H9 (cell line): ENCODE results near the gene LRRC3B. TPM values are rescaled to one million over a fixed set of nuclear protein-coding genes. Genes with fewer than 3 reads are reported as not detected.

Experiments
- DNase-seq: peaks from one replicate; pipeline ENCODE4 v3.0.0-alpha.2; 2017
- H2AFZ ChIP-seq: one replicate; pipeline ENCODE4 v1.6.1; 2013; ENCODE audit warnings: mild to moderate bottlenecking, low read length, control low read depth, moderate library complexity
- H2AK5ac ChIP-seq: 2 replicates; pipeline ENCODE4 v1.6.1; 2013; ENCODE audit warnings: low read length, control low read depth, mixed read lengths; ENCODE audit not compliant: insufficient read length
- H2BK120ac ChIP-seq: one replicate; pipeline ENCODE4 v1.6.1; 2013; ENCODE audit warnings: low read depth, mild to moderate bottlenecking, low read length, control low read depth, inconsistent platforms; ENCODE audit not compliant: poor library complexity, severe bottlenecking
- H2BK12ac ChIP-seq: 2 replicates; pipeline ENCODE4 v1.6.1; 2013; ENCODE audit warnings: low read length, control low read depth, mixed read lengths, low read depth; ENCODE audit not compliant: insufficient read length
- H2BK15ac ChIP-seq: 2 replicates; pipeline ENCODE4 v1.6.1; 2013; ENCODE audit warnings: low read depth, low read length, control low read depth
- H2BK20ac ChIP-seq: one replicate; pipeline ENCODE4 v1.6.1; 2013; ENCODE audit warnings: low read depth, mild to moderate bottlenecking, low read length, control low read depth, inconsistent platforms; ENCODE audit not compliant: poor library complexity, severe bottlenecking
- H2BK5ac ChIP-seq: 2 replicates; pipeline ENCODE4 v1.6.1; 2013; ENCODE audit warnings: low read length, control low read depth, mixed read lengths; ENCODE audit not compliant: insufficient read length
- H3K14ac ChIP-seq: 2 replicates; pipeline ENCODE4 v1.6.1; 2013; ENCODE audit warnings: low read length, control low read depth; ENCODE audit not compliant: insufficient read depth
- H3K18ac ChIP-seq: 2 replicates; pipeline ENCODE4 v1.6.1; 2013; ENCODE audit warnings: low read depth, mild to moderate bottlenecking, mixed read lengths, low read length, control low read depth; ENCODE audit not compliant: insufficient read length
- H3K23ac ChIP-seq: 2 replicates; pipeline ENCODE4 v1.6.1; 2013; ENCODE audit warnings: low read length, control low read depth, mixed read lengths, low read depth; ENCODE audit not compliant: insufficient read length
- H3K23me2 ChIP-seq: 2 replicates; pipeline ENCODE4 v1.6.1; 2013; ENCODE audit warnings: low read depth, mild to moderate bottlenecking, mixed read lengths, low read length, control low read depth; ENCODE audit not compliant: insufficient read length, poor library complexity, severe bottlenecking
- H3K27ac ChIP-seq: 2 replicates; pipeline ENCODE4 v1.5.1; 2013; ENCODE audit warnings: low read length, control low read depth, mixed read lengths, low read depth; ENCODE audit not compliant: insufficient read length
- H3K27me3 ChIP-seq: 2 replicates; pipeline ENCODE4 v1.6.1; 2013; ENCODE audit warnings: low read length, control low read depth, inconsistent platforms; ENCODE audit not compliant: insufficient read depth
- H3K4ac ChIP-seq: 2 replicates; pipeline ENCODE4 v1.6.1; 2013; ENCODE audit warnings: low read depth, mild to moderate bottlenecking, control low read depth, inconsistent platforms, low read length, moderate library complexity
- H3K4me1 ChIP-seq: 2 replicates; pipeline ENCODE4 v1.6.1; 2013; ENCODE audit warnings: low read length, control low read depth, inconsistent platforms; ENCODE audit not compliant: insufficient read depth
- H3K4me2 ChIP-seq: 2 replicates; pipeline ENCODE4 v1.6.1; 2013; ENCODE audit warnings: low read length, control low read depth, mixed read lengths; ENCODE audit not compliant: insufficient read length, insufficient read depth
- H3K56ac ChIP-seq: 2 replicates; pipeline ENCODE4 v1.6.1; 2013; ENCODE audit warnings: low read depth, mild to moderate bottlenecking, mixed read lengths, low read length, control low read depth; ENCODE audit not compliant: insufficient read length
- H3K79me1 ChIP-seq: 2 replicates; pipeline ENCODE4 v1.6.1; 2013; ENCODE audit warnings: low read depth, mild to moderate bottlenecking, moderate library complexity, low read length, control low read depth, inconsistent platforms; ENCODE audit not compliant: insufficient read depth, poor library complexity, severe bottlenecking
- H3K79me2 ChIP-seq: 2 replicates; pipeline ENCODE4 v1.6.1; 2013; ENCODE audit warnings: low read length, control low read depth, inconsistent platforms; ENCODE audit not compliant: insufficient read depth
- H3K9ac ChIP-seq: 2 replicates; pipeline ENCODE4 v1.6.1; 2013; ENCODE audit warnings: low read length, control low read depth, mixed read lengths; ENCODE audit not compliant: insufficient read length; ENCODE audit errors: extremely low read depth
- H3K9me3 ChIP-seq: one replicate; pipeline ENCODE4 v1.6.1; 2013; ENCODE audit warnings: low read depth, low read length, inconsistent platforms; ENCODE audit not compliant: control insufficient read depth
- H3T11ph ChIP-seq: one replicate; pipeline ENCODE4 v1.6.1; 2013; ENCODE audit warnings: mild to moderate bottlenecking, low read length, control low read depth, inconsistent platforms
- H4K20me1 ChIP-seq: one replicate; pipeline ENCODE4 v1.6.1; 2013; ENCODE audit not compliant: control insufficient read depth, insufficient read length, insufficient read depth
- H4K5ac ChIP-seq: 2 replicates; pipeline ENCODE4 v1.6.1; 2013; ENCODE audit warnings: low read depth, mild to moderate bottlenecking, mixed read lengths, low read length, control low read depth; ENCODE audit not compliant: insufficient read length
- H4K8ac ChIP-seq: replicated peaks from 2 replicates; pipeline ENCODE4 v1.6.1; 2013; ENCODE audit warnings: low read length, control low read depth, mixed read lengths, low read depth; ENCODE audit not compliant: insufficient read length
- H4K91ac ChIP-seq: 2 replicates; pipeline ENCODE4 v1.6.1; 2013; ENCODE audit warnings: low read depth, mild to moderate bottlenecking, moderate library complexity, mixed read lengths, low read length, control low read depth; ENCODE audit not compliant: insufficient read length
- H3K27ac Mint-ChIP-seq, 3 experiments: 2 replicates in 2 of 3; 3 replicates in 1 of 3; pipeline ENCODE4 v1.8.0; 2020 to 2021; ENCODE audit warnings: mixed read lengths in 3 of 3, mild to moderate bottlenecking in 1 of 3, moderate library complexity in 1 of 3
- H3K27me3 Mint-ChIP-seq: 2 replicates; pipeline ENCODE4 v1.8.0; 2021; ENCODE audit warnings: low read depth, mild to moderate bottlenecking, moderate library complexity, mixed read lengths
- H3K36me3 Mint-ChIP-seq, 3 experiments: 2 replicates in 2 of 3; 3 replicates in 1 of 3; pipeline ENCODE4 v1.8.0; 2020 to 2021; ENCODE audit warnings: low read depth in 3 of 3, mixed read lengths in 3 of 3; ENCODE audit not compliant: insufficient read depth in 1 of 3
- H3K4me1 Mint-ChIP-seq, 2 experiments: 2 replicates each; pipeline ENCODE4 v1.8.0; 2020; ENCODE audit warnings: mixed read lengths in 2 of 2
- H3K4me3 Mint-ChIP-seq, 2 experiments: 2 replicates in 1 of 2; 3 replicates in 1 of 2; pipeline ENCODE4 v1.8.0; 2020 to 2021; ENCODE audit warnings: mild to moderate bottlenecking in 2 of 2, mixed read lengths in 2 of 2, moderate library complexity in 1 of 2
- H3K9me3 Mint-ChIP-seq, 2 experiments: 2 replicates in 1 of 2; 3 replicates in 1 of 2; pipeline ENCODE4 v1.8.0; 2020; ENCODE audit warnings: mild to moderate bottlenecking in 2 of 2, mixed read lengths in 2 of 2, moderate library complexity in 1 of 2
- CTCF ChIP-seq: fragments of 200-600 bp; sonication (generic); conservative IDR thresholded peaks from 3 replicates; pipeline ENCODE4 v1.8.0; 2021; ENCODE audit warnings: antibody characterized with exemption, mild to moderate bottlenecking
- WGBS: extraction: QIAGEN DNeasy Blood & Tissue Kit; methylation state at CpG from one replicate; pipeline ENCODE4 v1.1.7; 2013; ENCODE audit warnings: missing lambda C conversion rate, low lambda C conversion rate, mixed read lengths; ENCODE audit not compliant: insufficient read length; ENCODE audit errors: extremely low coverage; 5-methylcytosine and 5-hydroxymethylcytosine counted together
- total RNA-seq: library from RNA; stranded (reverse); gene quantifications from 2 replicates; pipeline ENCODE4 v1.2.1, GENCODE V29; 2021

The LRRC3B gene
- total RNA-seq, 1 experiment from 2014 or later, result 0.35 TPM

- no peaks in the 10 kb centered on the region for H3K9me3 Mint-ChIP-seq
- no peaks in the 10 kb centered on the region for H3K79me2 ChIP-seq
- H3K14ac ChIP-seq, result no peak overlapping the region
- no peak overlapping the region for H4K91ac ChIP-seq
- H3K79me1 ChIP-seq, result no peaks in the 10 kb centered on the region
- no peaks in the 10 kb centered on the region; a peak in 1 of 7 replicates for H3K36me3 Mint-ChIP-seq
- peaks cover 46% of the 10 kb centered on the region; the same call in 1 of the 2 replicates for H3K27me3 ChIP-seq
- H4K8ac ChIP-seq, result no peak overlapping the region
- no peak overlapping the region for H3K4ac ChIP-seq
- H2BK20ac ChIP-seq, result no peak overlapping the region
- H3T11ph ChIP-seq, result no peak overlapping the region
- no peak overlapping the region for H3K9ac ChIP-seq
- no peak overlapping the region for H2BK120ac ChIP-seq
- no peak overlapping the region for H2BK15ac ChIP-seq
- peaks cover 18 to 30% of the 10 kb centered on the region in 2 experiments for H3K4me1 Mint-ChIP-seq
- H3K27me3 Mint-ChIP-seq, result peaks cover 68% of the 10 kb centered on the region
- peaks cover 2% of the 10 kb centered on the region; the same call in 1 of the 2 replicates for H3K4me1 ChIP-seq
- no CpG with 5 or more reads among the region's 4 CpGs for WGBS
- no peak overlapping the region for H3K27ac Mint-ChIP-seq
- H3K23ac ChIP-seq, result no peak overlapping the region
- no peak overlapping the region for H4K5ac ChIP-seq
- H3K4me3 Mint-ChIP-seq, result no peak overlapping the region
- no peaks in the 10 kb centered on the region for H3K9me3 ChIP-seq
- H2BK5ac ChIP-seq, result no peak overlapping the region
- H3K27ac ChIP-seq, result no peak overlapping the region
- no peak for TF ChIP-seq CTCF
- H3K18ac ChIP-seq, result no peak overlapping the region
- no peak overlapping the region for H3K4me2 ChIP-seq
- no peak overlapping the region for H2AK5ac ChIP-seq
- no peak for DNase-seq
- no peaks in the 10 kb centered on the region for H4K20me1 ChIP-seq
- H2BK12ac ChIP-seq, result no peak overlapping the region
- H3K56ac ChIP-seq, result no peak overlapping the region
- no peak overlapping the region for H2AFZ ChIP-seq
- peaks cover 24% of the 10 kb centered on the region for H3K23me2 ChIP-seq
Measured at GRCh38 chr3:26627080-26627479, 4.5 kb downstream of the LRRC3B start.
